HCT116 (cell line): ENCODE measurements around the gene ACVR1B.

Source experiments
- EZH2phosphoT487 ChIP-seq: fragments of 200-600 bp; IDR thresholded peaks from 2 replicates; pipeline ENCODE4 v1.6.1; 2018; ENCODE audit warnings: antibody characterized with exemption, borderline replicate concordance
- POLR2A ChIP-seq: IDR thresholded peaks from 2 replicates; pipeline ENCODE4 v1.7.0; 2011; ENCODE audit warnings: borderline replicate concordance; ENCODE audit not compliant: insufficient read depth, insufficient read length; ENCODE audit errors: extremely low read depth
- POLR2AphosphoS5 ChIP-seq: IDR thresholded peaks from 2 replicates; pipeline ENCODE4 v1.6.1; 2011; ENCODE audit warnings: mild to moderate bottlenecking, low read depth, low read length, moderate library complexity
- SIN3A ChIP-seq: IDR thresholded peaks from 2 replicates; pipeline ENCODE4 v1.6.1; 2012; ENCODE audit warnings: low read depth
- SP1 ChIP-seq: IDR thresholded peaks from 2 replicates; pipeline ENCODE4 v1.6.1; 2012; ENCODE audit warnings: low read depth
- YY1 ChIP-seq: IDR thresholded peaks from 2 replicates; pipeline ENCODE4 v1.6.1; 2011; ENCODE audit warnings: low read length, low read depth, moderate library complexity, mild to moderate bottlenecking; ENCODE audit not compliant: insufficient replicate concordance; ENCODE audit errors: extremely low read depth
- ZNF274 ChIP-seq: fragments of 200-500 bp; sonication (Bioruptor generic); IDR thresholded peaks from 2 replicates; pipeline ENCODE4 v1.6.1; 2014; ENCODE audit warnings: mild to moderate bottlenecking, low read depth, low read length, inconsistent platforms
- TF ChIP-seq, protein P1 (sequence below), 3 experiments: fragments of 200-600 bp in 1 of 3; sonication (generic) in 1 of 3; IDR thresholded peaks in 2 of 3; conservative IDR thresholded peaks in 1 of 3; 2 replicates each; pipeline ENCODE4 v1.5.1; 2012 to 2017; ENCODE audit warnings: low read depth in 2 of 3, low read length in 2 of 3, antibody characterized with exemption in 1 of 3, borderline replicate concordance in 1 of 3, control low read depth in 1 of 3, mild to moderate bottlenecking in 1 of 3, mixed read lengths in 1 of 3, mixed run types in 1 of 3, moderate library complexity in 1 of 3; ENCODE audit not compliant: insufficient read depth in 1 of 3

DNA sequence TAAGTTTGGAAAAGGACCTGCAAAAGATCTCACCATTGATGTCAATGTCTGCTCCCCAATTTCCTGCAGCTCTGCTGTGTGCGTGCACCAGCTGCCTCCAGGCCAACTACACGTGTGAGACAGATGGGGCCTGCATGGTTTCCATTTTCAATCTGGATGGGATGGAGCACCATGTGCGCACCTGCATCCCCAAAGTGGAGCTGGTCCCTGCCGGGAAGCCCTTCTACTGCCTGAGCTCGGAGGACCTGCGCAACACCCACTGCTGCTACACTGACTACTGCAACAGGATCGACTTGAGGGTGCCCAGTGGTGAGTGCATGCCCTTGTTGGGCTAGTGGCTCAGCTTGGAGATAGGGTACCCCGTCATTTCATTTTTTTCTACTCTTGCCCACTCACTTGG is 23.7 kb downstream of the ACVR1B start:
- TF ChIP-seq EZH2phosphoT487: no peak
- no peak for TF ChIP-seq POLR2A
- TF ChIP-seq YY1: no peak
- TF ChIP-seq, protein P1, sequence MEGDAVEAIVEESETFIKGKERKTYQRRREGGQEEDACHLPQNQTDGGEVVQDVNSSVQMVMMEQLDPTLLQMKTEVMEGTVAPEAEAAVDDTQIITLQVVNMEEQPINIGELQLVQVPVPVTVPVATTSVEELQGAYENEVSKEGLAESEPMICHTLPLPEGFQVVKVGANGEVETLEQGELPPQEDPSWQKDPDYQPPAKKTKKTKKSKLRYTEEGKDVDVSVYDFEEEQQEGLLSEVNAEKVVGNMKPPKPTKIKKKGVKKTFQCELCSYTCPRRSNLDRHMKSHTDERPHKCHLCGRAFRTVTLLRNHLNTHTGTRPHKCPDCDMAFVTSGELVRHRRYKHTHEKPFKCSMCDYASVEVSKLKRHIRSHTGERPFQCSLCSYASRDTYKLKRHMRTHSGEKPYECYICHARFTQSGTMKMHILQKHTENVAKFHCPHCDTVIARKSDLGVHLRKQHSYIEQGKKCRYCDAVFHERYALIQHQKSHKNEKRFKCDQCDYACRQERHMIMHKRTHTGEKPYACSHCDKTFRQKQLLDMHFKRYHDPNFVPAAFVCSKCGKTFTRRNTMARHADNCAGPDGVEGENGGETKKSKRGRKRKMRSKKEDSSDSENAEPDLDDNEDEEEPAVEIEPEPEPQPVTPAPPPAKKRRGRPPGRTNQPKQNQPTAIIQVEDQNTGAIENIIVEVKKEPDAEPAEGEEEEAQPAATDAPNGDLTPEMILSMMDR (IDR thresholded peaks at IDR 0.05 in 2 of 3, conservative IDR thresholded peaks at IDR 0.05 in 1 of 3; ENCODE audit: borderline replicate concordance in 1 of 3, insufficient read depth in 1 of 3, low read depth in 2 of 3, low read length in 2 of 3): no peak
- TF ChIP-seq SIN3A: no peak
- no peak for TF ChIP-seq SP1
- TF ChIP-seq POLR2AphosphoS5: no peak
- no peak for TF ChIP-seq ZNF274
